Kidney (tissue), 22 donors: ENCODE measurements around the gene ARPP21. TPM values are rescaled to one million over a fixed set of nuclear protein-coding genes. Genes with fewer than 3 reads are reported as not detected.
A peak's percentile ranks its signal among the peaks of the same experiment; 100 is the strongest.

Source experiments
- DNase-seq, 5 donors: peaks; one replicate each; pipeline ENCODE4 v3.0.0-alpha.2; 2013 to 2020
- FAIRE-seq: peaks from 2 replicates; lab custom pipeline; 2012; peaks lifted over from hg19 to GRCh38; lab: Jason Lieb, UNC
- H3K27ac ChIP-seq, 2 donors: one replicate each; pipeline ENCODE4 v1.7.0; 2013; ENCODE audit warnings: low read depth in 2 of 2, low read length in 2 of 2, inconsistent platforms in 1 of 2
- H3K27me3 ChIP-seq: one replicate; pipeline ENCODE4 v1.7.1; 2013; ENCODE audit warnings: low read length, inconsistent platforms; ENCODE audit not compliant: control insufficient read depth, insufficient read depth
- H3K36me3 ChIP-seq, 3 donors: one replicate each; pipeline versions ENCODE4 v1.7.0 to v1.7.1; 2013; ENCODE audit warnings: low read length in 3 of 3, control low read depth in 1 of 3, inconsistent platforms in 1 of 3; ENCODE audit not compliant: insufficient read depth in 3 of 3, control insufficient read depth in 2 of 3
- H3K4me1 ChIP-seq, 3 donors: one replicate each; pipeline versions ENCODE4 v1.7.0 to v1.7.1; 2013; ENCODE audit warnings: low read length in 3 of 3, inconsistent platforms in 1 of 3, low read depth in 1 of 3; ENCODE audit not compliant: control insufficient read depth in 2 of 3, insufficient read depth in 2 of 3
- H3K4me3 ChIP-seq, 3 donors: one replicate each; pipeline versions ENCODE4 v1.7.0 to v1.8.1; 2013; ENCODE audit warnings: low read length in 3 of 3, control low read depth in 1 of 3, inconsistent platforms in 1 of 3
- H3K9ac ChIP-seq, 3 donors: one replicate each; pipeline versions ENCODE4 v1.7.0 to v1.7.1; 2013; ENCODE audit warnings: low read length in 3 of 3, control low read depth in 1 of 3, inconsistent platforms in 1 of 3
- H3K9me3 ChIP-seq, 3 donors: one replicate each; pipeline versions ENCODE4 v1.7.0 to v1.7.1; 2013; ENCODE audit warnings: low read length in 3 of 3, control low read depth in 1 of 3, inconsistent platforms in 1 of 3; ENCODE audit not compliant: control insufficient read depth in 2 of 3, insufficient read depth in 1 of 3
- CTCF ChIP-seq: IDR thresholded peaks from 3 replicates; pipeline ENCODE4 v1.5.1; 2012; ENCODE audit warnings: mild to moderate bottlenecking, moderate library complexity, borderline replicate concordance; ENCODE audit not compliant: insufficient read depth; ENCODE audit errors: extremely low read depth
- intact Hi-C: fragments of 100-400 bp; cut with DNase I; formaldehyde crosslinking; loops from one replicate; pipeline ENCODE4 v1.11.1; 2022
- long read RNA-seq, 10 donors: library from polyadenylated mRNA in 1 of 10; unstranded in 1 of 10; transcript quantifications; one replicate each; pipeline ENCODE4 v2.0.0 and lab custom pipeline, GENCODE V29; 2021 to 2026
- polyA plus RNA-seq: library from polyadenylated mRNA; stranded (reverse); fragments of 350-450 nt; fragmentation: Illumina TruSeq; extraction: RNeasy Lipid Tissue Mini Kit (QIAGEN cat#74804); gene quantifications from one replicate; pipeline ENCODE4 v1.2.3, GENCODE V29; 2014; ENCODE audit warnings: low read depth, low replicate concordance; ENCODE audit not compliant: insufficient read depth
- total RNA-seq: library from RNA; stranded (reverse); fragmentation: NEBNext Ultra II Directional; extraction: Animal tissue kit (Norgen Biotek cat#: 25700); gene quantifications from one replicate; pipeline ENCODE4 v1.2.1, GENCODE V29; 2021
- donor health status: control.
- donor health status: control.
- donor health status: control.
- donor health status: control.
- donor health status: control.
- donor health status: DM: yes; HTN: yes; CAD: no.
- donor health status: Normal renal cell carcinoma (clear cell type).

The ARPP21 gene
- total RNA-seq (0.44 TPM), polyA plus RNA-seq (0.11 TPM)
- long read RNA-seq, donor 1: 0 reads
- long read RNA-seq, donor 2, partial matches to known transcripts: 0 of 1 reads
- long read RNA-seq, donor 2, other reads (novel, unspliced or antisense): 0 of 1 reads
- long read RNA-seq, donor 3: 0 reads
- long read RNA-seq, donor 4: 0 reads
- long read RNA-seq, donor 5: 0 reads
- long read RNA-seq, donor 6: 0 reads
- long read RNA-seq, donor 7: 0 reads
- long read RNA-seq, donor 8: 0 reads
- long read RNA-seq, donor 9: 0 reads
- long read RNA-seq, donor 10: 0 reads

- no peaks in the 10 kb centered on the region for H3K9me3 ChIP-seq
- TF ChIP-seq CTCF: no peak
- FAIRE-seq (no peak), DNase-seq (peak; percentile 70 to 80 (median 74))
- H3K4me1 ChIP-seq: peaks cover 0 to 5% (median 3%) of the 10 kb centered on the region in 3 donors
- H3K27me3 ChIP-seq: peaks cover 14% of the 10 kb centered on the region
- intact Hi-C loops: no loop called here
- H3K4me3 ChIP-seq: peak within 1 kb of the TSS; percentile 65 to 73 (median 72)
- no peak within 1 kb of the TSS for H3K27ac ChIP-seq
- no peaks in the 10 kb centered on the region for H3K36me3 ChIP-seq
- H3K9ac ChIP-seq: peak within 1 kb of the TSS in 2 of 3 donors; percentile 47 to 54
Observed at GRCh38 chr3:35639254-35640186, at the start of gene ARPP21. TSS of gene ARPP21 (plus strand) at chr3:35639525. CDS start at chr3:35681752, 42,227 bp downstream.

- no peaks in the 10 kb centered on the region for H3K27me3 ChIP-seq
- intact Hi-C loops: no loop called here
- FAIRE-seq (no peak), DNase-seq (no peak)
- no peak overlapping the region for H3K4me3 ChIP-seq
- H3K9me3 ChIP-seq: no peaks in the 10 kb centered on the region
- no peak overlapping the region for H3K27ac ChIP-seq
- H3K9ac ChIP-seq: no peak overlapping the region
- H3K4me1 ChIP-seq: no peaks in the 10 kb centered on the region
- TF ChIP-seq CTCF: no peak
- H3K36me3 ChIP-seq: no peaks in the 10 kb centered on the region
Observed at GRCh38 chr3:35592589-35593295, 46.6 kb upstream of the ARPP21 start.

GRCh38 chr3:35594739-35595138 is 44.6 kb upstream of the ARPP21 start:
- Histone ChIP-seq H3K36me3 (no peaks in the 10 kb centered on the region), H3K27me3 (no peaks in the 10 kb centered on the region), H3K4me3 (no peak overlapping the region), H3K9ac (no peak overlapping the region), H3K4me1 (no peaks in the 10 kb centered on the region), H3K27ac (no peak overlapping the region), H3K9me3 (no peaks in the 10 kb centered on the region)
- FAIRE-seq: no peak
- intact Hi-C loops: no loop called here
- no peak for DNase-seq
- no peak for TF ChIP-seq CTCF
